ENCODE results near the gene GOLT1A.

The GOLT1A gene

DNA sequence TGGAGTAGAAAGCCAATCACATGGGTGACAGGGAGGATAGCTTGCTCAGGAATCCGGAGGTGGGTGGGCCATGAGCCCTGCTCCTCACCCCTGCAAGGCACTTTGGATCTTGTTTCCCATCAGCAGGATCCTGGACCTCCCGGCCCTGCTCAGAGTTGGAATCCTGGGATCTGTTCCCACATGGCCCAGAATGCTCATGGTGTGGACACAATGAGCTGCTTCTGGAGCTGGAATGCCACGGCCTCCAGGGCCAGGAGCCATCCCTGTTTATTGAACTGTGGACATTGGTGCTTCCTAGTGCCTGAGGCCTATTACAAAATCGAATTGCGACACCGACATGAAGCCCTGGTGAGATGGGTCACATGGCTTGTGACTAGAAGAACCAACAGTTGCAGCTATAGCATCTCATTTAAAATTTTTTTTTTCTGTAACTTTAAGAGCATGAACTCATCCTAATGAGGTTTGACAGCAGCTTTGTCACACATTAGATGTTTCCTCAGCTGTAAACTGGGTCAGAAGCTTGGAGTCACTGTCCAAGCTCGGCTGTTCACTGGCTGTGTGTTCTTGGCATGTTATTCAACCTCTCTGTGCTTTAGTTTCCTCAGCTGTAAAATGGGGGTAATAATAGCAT is 40.4 kb upstream of the GOLT1A start:
- no peak overlapping the region for H3K4me3 ChIP-seq (replicated peaks; ENCODE audit: low read depth, low read length)
- peak; percentile 81 for DNase-seq (ENCODE audit: low read depth)
- TF ChIP-seq, protein P1, sequence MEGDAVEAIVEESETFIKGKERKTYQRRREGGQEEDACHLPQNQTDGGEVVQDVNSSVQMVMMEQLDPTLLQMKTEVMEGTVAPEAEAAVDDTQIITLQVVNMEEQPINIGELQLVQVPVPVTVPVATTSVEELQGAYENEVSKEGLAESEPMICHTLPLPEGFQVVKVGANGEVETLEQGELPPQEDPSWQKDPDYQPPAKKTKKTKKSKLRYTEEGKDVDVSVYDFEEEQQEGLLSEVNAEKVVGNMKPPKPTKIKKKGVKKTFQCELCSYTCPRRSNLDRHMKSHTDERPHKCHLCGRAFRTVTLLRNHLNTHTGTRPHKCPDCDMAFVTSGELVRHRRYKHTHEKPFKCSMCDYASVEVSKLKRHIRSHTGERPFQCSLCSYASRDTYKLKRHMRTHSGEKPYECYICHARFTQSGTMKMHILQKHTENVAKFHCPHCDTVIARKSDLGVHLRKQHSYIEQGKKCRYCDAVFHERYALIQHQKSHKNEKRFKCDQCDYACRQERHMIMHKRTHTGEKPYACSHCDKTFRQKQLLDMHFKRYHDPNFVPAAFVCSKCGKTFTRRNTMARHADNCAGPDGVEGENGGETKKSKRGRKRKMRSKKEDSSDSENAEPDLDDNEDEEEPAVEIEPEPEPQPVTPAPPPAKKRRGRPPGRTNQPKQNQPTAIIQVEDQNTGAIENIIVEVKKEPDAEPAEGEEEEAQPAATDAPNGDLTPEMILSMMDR (IDR thresholded peaks at IDR 0.05; ENCODE audit: low read length, missing control alignments): no peak

DNA sequence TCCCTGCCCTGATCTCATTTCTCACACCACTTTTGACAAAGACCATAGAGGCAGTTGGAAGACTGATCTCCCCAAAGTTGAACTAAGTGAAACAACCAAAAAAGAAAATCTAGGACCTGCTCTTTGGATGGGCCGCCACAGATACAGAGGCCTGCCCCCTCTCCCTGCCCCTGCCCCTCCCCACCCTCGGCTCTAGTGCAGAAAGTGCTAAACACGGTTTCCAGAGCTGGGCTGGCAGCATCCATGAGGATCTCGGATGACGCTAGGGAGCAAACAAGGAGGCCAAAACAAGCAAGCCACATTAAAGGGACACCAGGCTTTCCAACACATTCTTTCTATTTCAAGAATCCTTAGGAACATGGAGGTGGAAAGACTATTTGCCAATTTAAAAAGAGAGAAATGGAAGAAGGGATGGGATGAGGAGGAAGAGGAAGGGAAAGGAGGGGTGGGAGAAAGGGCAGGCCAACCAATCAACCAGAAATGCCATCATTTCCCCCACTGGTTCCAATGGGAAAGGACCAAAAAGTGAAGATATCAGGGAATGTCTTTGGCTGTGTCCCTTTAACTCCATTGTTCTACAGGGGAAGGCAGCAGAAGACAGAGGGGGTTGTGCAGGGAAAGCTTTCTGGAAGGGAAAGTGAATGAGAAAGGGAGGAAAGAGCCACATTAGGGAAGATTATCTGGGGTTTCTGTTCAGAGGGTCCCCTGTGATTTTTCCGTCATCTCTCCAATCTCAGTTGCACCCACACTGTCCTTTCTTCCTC is 38.3 kb upstream of the GOLT1A start:
- no peak overlapping the region for H3K4me3 ChIP-seq (replicated peaks; ENCODE audit: low read depth, low read length)
- TF ChIP-seq, protein P1 (IDR thresholded peaks at IDR 0.05; ENCODE audit: low read length, missing control alignments): no peak
- DNase-seq (ENCODE audit: low read depth): no peak

DNA sequence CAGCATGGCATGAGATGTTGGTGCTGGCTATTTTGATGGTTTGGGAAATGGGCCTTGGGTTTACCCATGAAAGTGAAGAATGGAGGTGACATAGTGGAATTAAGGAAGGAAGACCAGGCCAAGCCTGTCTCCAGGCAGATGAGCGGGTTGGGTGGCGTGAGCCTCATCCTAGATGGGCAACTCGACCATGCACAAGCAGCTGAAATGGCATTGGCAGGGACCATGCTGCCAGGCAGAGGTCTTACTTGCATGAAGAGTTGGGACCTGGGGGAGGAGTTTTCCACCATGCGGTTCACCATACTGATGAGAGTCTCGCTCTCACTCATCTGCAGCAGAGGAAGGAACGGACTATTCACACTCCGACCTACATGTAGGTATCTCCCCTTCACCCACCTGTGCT is 37.5 kb upstream of the GOLT1A start:
- TF ChIP-seq, protein P1 (IDR thresholded peaks at IDR 0.05; ENCODE audit: low read length, missing control alignments): no peak
- DNase-seq (ENCODE audit: low read depth): no peak
- H3K4me3 ChIP-seq (replicated peaks; ENCODE audit: low read depth, low read length): no peak overlapping the region

DNA sequence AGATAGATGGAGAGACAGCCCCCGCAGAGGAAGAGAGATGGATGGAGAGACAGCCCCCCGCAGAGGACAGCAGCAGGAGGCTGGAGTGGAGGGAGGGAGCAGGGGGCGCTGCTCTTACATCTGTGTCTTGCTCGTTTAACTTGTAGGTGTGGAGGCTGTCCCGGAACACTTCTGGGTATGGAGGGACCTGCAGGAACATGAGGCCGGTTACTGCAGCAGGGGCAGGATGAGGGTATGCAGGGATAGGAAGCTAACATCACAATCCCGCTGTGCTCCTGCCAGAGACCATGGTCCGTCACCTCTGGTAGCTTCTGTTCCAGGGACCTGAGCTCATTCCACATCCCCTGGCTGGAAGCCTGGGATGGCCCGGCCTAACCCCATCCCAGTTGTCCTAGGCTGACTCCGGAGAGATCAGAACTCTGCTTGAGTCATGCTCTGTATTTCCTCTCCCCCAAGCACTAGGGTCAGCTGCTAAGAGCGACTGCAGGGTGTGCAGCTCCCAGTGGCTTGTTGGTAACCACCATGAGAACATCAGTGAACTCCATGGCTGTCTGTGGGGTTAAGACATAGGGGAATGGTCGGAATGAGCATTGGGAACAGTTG is 36.7 kb upstream of the GOLT1A start:
- TF ChIP-seq, protein P1 (IDR thresholded peaks at IDR 0.05; ENCODE audit: low read length, missing control alignments): no peak
- no peak overlapping the region for H3K4me3 ChIP-seq (replicated peaks; ENCODE audit: low read depth, low read length)
- no peak for DNase-seq (ENCODE audit: low read depth)

GRCh38 chr1:204249736-204250427 is 36.1 kb upstream of the GOLT1A start:
- TF ChIP-seq, protein P1 (IDR thresholded peaks at IDR 0.05; ENCODE audit: low read length, missing control alignments): no peak
- no peak for DNase-seq (ENCODE audit: low read depth)
- H3K4me3 ChIP-seq (replicated peaks; ENCODE audit: low read depth, low read length): no peak overlapping the region

DNA sequence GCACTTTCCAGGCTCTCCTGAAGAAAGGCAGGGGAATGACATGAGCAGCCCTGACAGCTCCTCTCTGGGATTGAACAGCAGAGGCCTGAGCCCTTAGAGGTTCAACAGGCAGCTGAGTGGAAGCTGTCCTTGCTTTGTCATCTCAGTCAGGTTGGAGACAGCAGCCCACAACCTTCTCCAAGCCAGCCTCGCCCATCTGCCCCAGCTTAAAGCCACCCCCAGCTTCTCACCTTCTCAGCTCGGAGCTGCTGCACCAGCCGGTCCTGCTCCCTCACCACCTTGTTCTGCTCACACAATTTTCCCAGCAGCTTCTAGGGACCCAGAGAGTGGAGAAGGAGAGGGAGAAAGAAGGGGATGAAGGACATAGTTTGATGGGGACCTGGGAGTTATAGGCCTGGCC is 35.2 kb upstream of the GOLT1A start:
- no peak overlapping the region for H3K4me3 ChIP-seq (replicated peaks; ENCODE audit: low read depth, low read length)
- DNase-seq (ENCODE audit: low read depth): no peak
- TF ChIP-seq, protein P1 (IDR thresholded peaks at IDR 0.05; ENCODE audit: low read length, missing control alignments): no peak

All from fibroblast of pulmonary artery (primary cell).